ENCODE measurements around the gene IFITM10. TPM values are rescaled to one million over a fixed set of nuclear protein-coding genes. Genes with fewer than 3 reads are reported as not detected.

Gene IFITM10
- total RNA-seq, 1 experiment from 2014 or later, result 18.0 TPM

- intact Hi-C loops (cut with micrococcal nuclease; ENCODE audit: unreplicated experiment) (no loop called here), in situ Hi-C loops (cut with HindIII; ENCODE audit: low pct_unique_long_range_greater_than_20kb, low sequenced_read_pairs) (no loop called here)
- Histone ChIP-seq H3K4me1 (ENCODE audit: control insufficient read depth, insufficient read depth, low read length) (no peaks in the 10 kb centered on the region), H3K36me3 (ENCODE audit: control insufficient read depth, insufficient read depth, low read length) (no peaks in the 10 kb centered on the region), H3K9me3 (ENCODE audit: control insufficient read depth, insufficient read depth, low read depth, low read length) (no peaks in the 10 kb centered on the region), H3K4me3 (ENCODE audit: low read depth in 2 of 2, low read length in 2 of 2) (no peak overlapping the region), H3K27ac (ENCODE audit: low read length) (no peak overlapping the region), H3K27me3 (ENCODE audit: control insufficient read depth, insufficient read depth, low read length) (no peaks in the 10 kb centered on the region; the same call in 1 of the 2 replicates)
- BruUV-seq (replicated peaks), result no TSS peak
- CTCF ChIA-PET, result interaction anchor here (0.6 kb wide), 1 partner anchor 22 kb away, joined by 4 read pairs; no protein-coding TSS in a partner anchor
- 0 out of 2 replicates have a peak, but pooled peaks have one; percentile 34 for ATAC-seq
- TF ChIP-seq, protein P1, sequence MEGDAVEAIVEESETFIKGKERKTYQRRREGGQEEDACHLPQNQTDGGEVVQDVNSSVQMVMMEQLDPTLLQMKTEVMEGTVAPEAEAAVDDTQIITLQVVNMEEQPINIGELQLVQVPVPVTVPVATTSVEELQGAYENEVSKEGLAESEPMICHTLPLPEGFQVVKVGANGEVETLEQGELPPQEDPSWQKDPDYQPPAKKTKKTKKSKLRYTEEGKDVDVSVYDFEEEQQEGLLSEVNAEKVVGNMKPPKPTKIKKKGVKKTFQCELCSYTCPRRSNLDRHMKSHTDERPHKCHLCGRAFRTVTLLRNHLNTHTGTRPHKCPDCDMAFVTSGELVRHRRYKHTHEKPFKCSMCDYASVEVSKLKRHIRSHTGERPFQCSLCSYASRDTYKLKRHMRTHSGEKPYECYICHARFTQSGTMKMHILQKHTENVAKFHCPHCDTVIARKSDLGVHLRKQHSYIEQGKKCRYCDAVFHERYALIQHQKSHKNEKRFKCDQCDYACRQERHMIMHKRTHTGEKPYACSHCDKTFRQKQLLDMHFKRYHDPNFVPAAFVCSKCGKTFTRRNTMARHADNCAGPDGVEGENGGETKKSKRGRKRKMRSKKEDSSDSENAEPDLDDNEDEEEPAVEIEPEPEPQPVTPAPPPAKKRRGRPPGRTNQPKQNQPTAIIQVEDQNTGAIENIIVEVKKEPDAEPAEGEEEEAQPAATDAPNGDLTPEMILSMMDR (IDR thresholded peaks at IDR 0.05), result no peak
- no peak for TF ChIP-seq TCF7L2 (IDR thresholded peaks at IDR 0.05; ENCODE audit: low read depth, low read length)
- POLR2A ChIA-PET, result no interaction called here
- DNase-seq (ENCODE audit: low read depth, low spot score), result no peak
Measured at GRCh38 chr11:1714908-1715885, 35.2 kb downstream of the IFITM10 start.

DNA sequence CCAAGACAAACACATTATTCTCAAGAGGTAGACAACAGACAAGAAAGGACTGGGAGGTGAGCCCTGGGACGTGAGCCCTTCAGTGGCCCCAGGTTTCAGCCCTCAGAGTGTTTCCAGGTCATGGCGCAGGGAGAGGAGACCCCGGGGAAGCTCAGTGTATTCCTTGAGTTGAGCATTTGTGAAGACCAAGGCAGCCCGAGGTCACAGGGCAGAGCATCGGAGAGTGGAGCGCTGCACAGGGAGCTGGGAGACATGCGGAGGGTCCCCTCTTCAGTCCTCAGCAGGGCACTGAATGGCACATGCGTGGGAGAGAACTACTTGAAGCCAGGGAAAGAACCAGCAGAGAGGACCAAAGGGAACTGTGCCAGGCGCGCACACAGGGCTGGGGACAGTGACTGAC is 41.7 kb downstream of the IFITM10 start:
- TF ChIP-seq, protein P2, sequence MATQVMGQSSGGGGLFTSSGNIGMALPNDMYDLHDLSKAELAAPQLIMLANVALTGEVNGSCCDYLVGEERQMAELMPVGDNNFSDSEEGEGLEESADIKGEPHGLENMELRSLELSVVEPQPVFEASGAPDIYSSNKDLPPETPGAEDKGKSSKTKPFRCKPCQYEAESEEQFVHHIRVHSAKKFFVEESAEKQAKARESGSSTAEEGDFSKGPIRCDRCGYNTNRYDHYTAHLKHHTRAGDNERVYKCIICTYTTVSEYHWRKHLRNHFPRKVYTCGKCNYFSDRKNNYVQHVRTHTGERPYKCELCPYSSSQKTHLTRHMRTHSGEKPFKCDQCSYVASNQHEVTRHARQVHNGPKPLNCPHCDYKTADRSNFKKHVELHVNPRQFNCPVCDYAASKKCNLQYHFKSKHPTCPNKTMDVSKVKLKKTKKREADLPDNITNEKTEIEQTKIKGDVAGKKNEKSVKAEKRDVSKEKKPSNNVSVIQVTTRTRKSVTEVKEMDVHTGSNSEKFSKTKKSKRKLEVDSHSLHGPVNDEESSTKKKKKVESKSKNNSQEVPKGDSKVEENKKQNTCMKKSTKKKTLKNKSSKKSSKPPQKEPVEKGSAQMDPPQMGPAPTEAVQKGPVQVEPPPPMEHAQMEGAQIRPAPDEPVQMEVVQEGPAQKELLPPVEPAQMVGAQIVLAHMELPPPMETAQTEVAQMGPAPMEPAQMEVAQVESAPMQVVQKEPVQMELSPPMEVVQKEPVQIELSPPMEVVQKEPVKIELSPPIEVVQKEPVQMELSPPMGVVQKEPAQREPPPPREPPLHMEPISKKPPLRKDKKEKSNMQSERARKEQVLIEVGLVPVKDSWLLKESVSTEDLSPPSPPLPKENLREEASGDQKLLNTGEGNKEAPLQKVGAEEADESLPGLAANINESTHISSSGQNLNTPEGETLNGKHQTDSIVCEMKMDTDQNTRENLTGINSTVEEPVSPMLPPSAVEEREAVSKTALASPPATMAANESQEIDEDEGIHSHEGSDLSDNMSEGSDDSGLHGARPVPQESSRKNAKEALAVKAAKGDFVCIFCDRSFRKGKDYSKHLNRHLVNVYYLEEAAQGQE (IDR thresholded peaks at IDR 0.05; ENCODE audit: insufficient read depth in 1 of 2, low read depth in 2 of 2, low read length in 1 of 2), result no peak
- TF ChIP-seq POLR2AphosphoS5 (IDR thresholded peaks at IDR 0.05; ENCODE audit: low read depth, low read length), result no peak
- TF ChIP-seq TCF7L2 (IDR thresholded peaks at IDR 0.05; ENCODE audit: low read depth, low read length), result no peak
- no peak for TF ChIP-seq SIN3A (IDR thresholded peaks at IDR 0.05; ENCODE audit: borderline replicate concordance, insufficient read depth, low read depth, low read length)
- TF ChIP-seq, protein P1 (IDR thresholded peaks at IDR 0.05), result no peak
- in situ Hi-C loops (cut with HindIII; ENCODE audit: low pct_unique_long_range_greater_than_20kb, low sequenced_read_pairs) (no loop called here), intact Hi-C loops (cut with micrococcal nuclease; ENCODE audit: unreplicated experiment) (no loop called here)
- no peaks in the 10 kb centered on the region for H3K9me3 ChIP-seq (ENCODE audit: control insufficient read depth, insufficient read depth, low read depth, low read length)
- POLR2A ChIA-PET, result no interaction called here
- H3K36me3 ChIP-seq (ENCODE audit: control insufficient read depth, insufficient read depth, low read length), result no peaks in the 10 kb centered on the region
- H3K4me3 ChIP-seq (ENCODE audit: low read depth in 2 of 2, low read length in 2 of 2), result no peak overlapping the region
- DNase-seq (ENCODE audit: low read depth, low spot score) (no peak), ATAC-seq (no peak)
- no peaks in the 10 kb centered on the region for H3K27me3 ChIP-seq (ENCODE audit: control insufficient read depth, insufficient read depth, low read length)
- no peaks in the 10 kb centered on the region for H3K4me1 ChIP-seq (ENCODE audit: control insufficient read depth, insufficient read depth, low read length)
- no peak overlapping the region for H3K27ac ChIP-seq (ENCODE audit: low read length)
- CTCF ChIA-PET, result no interaction called here
- no TSS peak for BruUV-seq (replicated peaks)

All from Panc1 (cell line).